ENCODE measurements around the gene OBP2B. TPM values are rescaled to one million over a fixed set of nuclear protein-coding genes. Genes with fewer than 3 reads are reported as not detected.
"Not testable (repeated sequence)": the region's sequence is repeated elsewhere in the genome, so short reads cannot be mapped to it uniquely, and the experiment has no call there.

OBP2B gene
- polyA plus RNA-seq, 1 experiment: not detected

- H3K27me3 ChIP-seq (ENCODE audit: control insufficient read depth, insufficient read depth, low read length): no peaks in the 10 kb centered on the region; the same call in 1 of the 2 replicates
- no peak overlapping the region for H3K4me3 ChIP-seq (ENCODE audit: low read depth, low read length)
- CTCF ChIA-PET: no interaction called here
- DNase-seq (ENCODE audit: low read depth): no peak
- no peaks in the 10 kb centered on the region for H3K36me3 ChIP-seq (ENCODE audit: control insufficient read depth, insufficient read depth, low read length)
- TF ChIP-seq CTCF (IDR thresholded peaks at IDR 0.05; ENCODE audit: insufficient read depth, low read depth, low read length): no peak
- POLR2A ChIA-PET: no interaction called here
These were observed 46.5 kb upstream of the OBP2B start for GRCh38 chr9:133255371-133256135.

GRCh38 chr9:133254471-133254870 lies 45.4 kb upstream of the OBP2B start:
- Histone ChIP-seq H3K36me3 (ENCODE audit: control insufficient read depth, insufficient read depth, low read length) (no peaks in the 10 kb centered on the region), H3K4me3 (ENCODE audit: low read depth, low read length) (no peak overlapping the region), H3K27me3 (ENCODE audit: control insufficient read depth, insufficient read depth, low read length) (peaks cover 1% of the 10 kb centered on the region; the same call in 1 of the 2 replicates)
- ChIA-PET CTCF (no interaction called here), POLR2A (no interaction called here)
- no peak for TF ChIP-seq CTCF (IDR thresholded peaks at IDR 0.05; ENCODE audit: insufficient read depth, low read depth, low read length)
- DNase-seq (ENCODE audit: low read depth): no peak

GRCh38 chr9:133253268-133253667 lies 44.2 kb upstream of the OBP2B start:
- Histone ChIP-seq H3K27me3 (ENCODE audit: control insufficient read depth, insufficient read depth, low read length) (peaks cover 1% of the 10 kb centered on the region; the same call in 1 of the 2 replicates), H3K4me3 (ENCODE audit: low read depth, low read length) (no peak overlapping the region), H3K36me3 (ENCODE audit: control insufficient read depth, insufficient read depth, low read length) (no peaks in the 10 kb centered on the region)
- no peak for TF ChIP-seq CTCF (IDR thresholded peaks at IDR 0.05; ENCODE audit: insufficient read depth, low read depth, low read length)
- POLR2A ChIA-PET: no interaction called here
- CTCF ChIA-PET: interaction anchor here (1.0 kb wide), 1 partner anchor 14 kb away, joined by 3 read pairs; no protein-coding TSS in a partner anchor
- no peak for DNase-seq (ENCODE audit: low read depth)

- no peak for DNase-seq (ENCODE audit: low read depth)
- H3K36me3 ChIP-seq (ENCODE audit: control insufficient read depth, insufficient read depth, low read length): no peaks in the 10 kb centered on the region
- H3K4me3 ChIP-seq (ENCODE audit: low read depth, low read length): no peak overlapping the region
- peaks cover 1% of the 10 kb centered on the region; the same call in 1 of the 2 replicates for H3K27me3 ChIP-seq (ENCODE audit: control insufficient read depth, insufficient read depth, low read length)
- ChIA-PET POLR2A (no interaction called here), CTCF (interaction anchor here (1.0 kb wide), 1 partner anchor 13 kb away, joined by 3 read pairs; no protein-coding TSS in a partner anchor)
- TF ChIP-seq CTCF (IDR thresholded peaks at IDR 0.05; ENCODE audit: insufficient read depth, low read depth, low read length): no peak
These were observed 43.4 kb upstream of the OBP2B start for GRCh38 chr9:133252301-133253020.

- POLR2A ChIA-PET: no interaction called here
- DNase-seq (ENCODE audit: low read depth): no peak
- Histone ChIP-seq H3K36me3 (ENCODE audit: control insufficient read depth, insufficient read depth, low read length) (no peaks in the 10 kb centered on the region), H3K4me3 (ENCODE audit: low read depth, low read length) (no peak overlapping the region), H3K27me3 (ENCODE audit: control insufficient read depth, insufficient read depth, low read length) (peaks cover 5% of the 10 kb centered on the region)
- CTCF ChIA-PET: no interaction called here
- no peak for TF ChIP-seq CTCF (IDR thresholded peaks at IDR 0.05; ENCODE audit: insufficient read depth, low read depth, low read length)
These were observed 42.7 kb upstream of the OBP2B start for GRCh38 chr9:133251773-133252172.

GRCh38 chr9:133251221-133251620 lies 42.2 kb upstream of the OBP2B start:
- H3K27me3 ChIP-seq (ENCODE audit: control insufficient read depth, insufficient read depth, low read length); CTCF ChIA-PET; POLR2A ChIA-PET; H3K36me3 ChIP-seq (ENCODE audit: control insufficient read depth, insufficient read depth, low read length); DNase-seq (ENCODE audit: low read depth); H3K4me3 ChIP-seq (ENCODE audit: low read depth, low read length): not testable (repeated sequence)

All from BJ (cell line).